GM12865 (cell line): ENCODE data around the gene TGFB2.

ENCODE experiments used
- DNase-seq: peaks from one replicate; pipeline ENCODE4 v3.0.0; 2010; ENCODE audit warnings: low read depth
- H3K4me3 ChIP-seq: 2 replicates; pipeline ENCODE4 v1.5.1; 2011; ENCODE audit warnings: mild to moderate bottlenecking, low read depth, low read length, control low read depth
- TF ChIP-seq, protein P1 (sequence below): IDR thresholded peaks from 2 replicates; pipeline ENCODE4 v1.5.1; 2011; ENCODE audit warnings: low read length, control low read depth, low read depth, inconsistent platforms; ENCODE audit not compliant: insufficient read depth; ENCODE audit errors: missing control alignments

The TGFB2 gene

DNA sequence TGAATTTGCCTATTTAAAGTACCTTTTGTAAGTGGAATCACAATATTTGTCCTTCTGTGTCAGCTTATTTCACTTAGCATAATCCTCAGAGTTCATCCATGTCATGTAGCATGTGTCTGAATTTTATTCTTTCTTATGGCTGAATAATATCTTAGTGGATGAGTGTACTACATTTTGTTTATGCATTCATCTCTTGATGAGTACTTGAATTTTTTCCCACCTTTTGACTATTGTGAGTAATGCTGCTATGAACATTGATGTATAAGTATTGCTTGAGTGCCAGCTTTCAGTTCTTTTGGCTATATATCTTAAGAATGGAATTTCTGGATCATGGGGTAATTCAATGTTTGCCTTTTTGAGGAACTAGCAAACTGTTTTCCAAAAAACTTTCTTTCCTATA lies 84.2 kb downstream of the TGFB2 start:
- TF ChIP-seq, protein P1, sequence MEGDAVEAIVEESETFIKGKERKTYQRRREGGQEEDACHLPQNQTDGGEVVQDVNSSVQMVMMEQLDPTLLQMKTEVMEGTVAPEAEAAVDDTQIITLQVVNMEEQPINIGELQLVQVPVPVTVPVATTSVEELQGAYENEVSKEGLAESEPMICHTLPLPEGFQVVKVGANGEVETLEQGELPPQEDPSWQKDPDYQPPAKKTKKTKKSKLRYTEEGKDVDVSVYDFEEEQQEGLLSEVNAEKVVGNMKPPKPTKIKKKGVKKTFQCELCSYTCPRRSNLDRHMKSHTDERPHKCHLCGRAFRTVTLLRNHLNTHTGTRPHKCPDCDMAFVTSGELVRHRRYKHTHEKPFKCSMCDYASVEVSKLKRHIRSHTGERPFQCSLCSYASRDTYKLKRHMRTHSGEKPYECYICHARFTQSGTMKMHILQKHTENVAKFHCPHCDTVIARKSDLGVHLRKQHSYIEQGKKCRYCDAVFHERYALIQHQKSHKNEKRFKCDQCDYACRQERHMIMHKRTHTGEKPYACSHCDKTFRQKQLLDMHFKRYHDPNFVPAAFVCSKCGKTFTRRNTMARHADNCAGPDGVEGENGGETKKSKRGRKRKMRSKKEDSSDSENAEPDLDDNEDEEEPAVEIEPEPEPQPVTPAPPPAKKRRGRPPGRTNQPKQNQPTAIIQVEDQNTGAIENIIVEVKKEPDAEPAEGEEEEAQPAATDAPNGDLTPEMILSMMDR = no peak

DNA sequence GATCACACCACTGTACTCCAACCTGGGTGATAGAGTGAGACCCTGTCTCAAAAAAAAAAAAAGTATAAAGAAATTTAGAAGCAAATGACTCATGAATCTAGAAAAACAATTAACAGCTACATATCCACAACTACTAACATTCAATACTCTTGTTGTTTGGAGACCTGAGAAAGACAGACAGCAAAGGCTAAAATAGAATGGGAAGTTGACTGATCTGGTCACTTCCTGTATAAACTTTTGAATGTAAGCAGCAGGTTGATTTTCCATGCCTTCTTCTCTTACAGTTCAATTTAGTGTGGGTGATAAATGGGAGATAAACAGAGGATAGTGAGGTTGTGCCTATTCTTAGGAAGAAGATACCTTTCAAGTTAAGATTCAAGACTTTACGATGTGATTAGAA lies 85.2 kb downstream of the TGFB2 start:
- no peak overlapping the region for H3K4me3 ChIP-seq
- no peak for DNase-seq
- TF ChIP-seq, protein P1 = no peak

More for the DNA sequence above, 84.2 kb downstream of the TGFB2 start:
- H3K4me3 ChIP-seq = no peak overlapping the region
- DNase-seq = no peak

DNA sequence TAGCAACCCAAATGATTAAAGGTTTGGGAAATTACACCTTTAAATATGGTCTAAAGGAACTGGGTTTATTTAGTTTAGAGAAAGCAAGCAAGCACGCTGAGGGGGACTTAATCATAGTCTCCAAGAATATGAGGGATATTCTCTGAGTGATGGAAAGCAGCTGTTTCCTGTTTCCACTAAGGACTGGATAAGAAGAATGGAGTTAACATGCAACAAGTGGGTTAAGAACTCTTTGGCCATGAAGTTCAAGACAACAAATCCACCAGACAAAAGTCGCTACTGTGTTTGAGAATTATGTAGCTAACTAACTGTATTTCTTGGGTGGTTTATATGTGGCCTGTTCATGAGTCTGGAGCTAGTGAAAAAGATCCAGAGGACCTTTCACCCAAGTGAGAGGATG lies 85.7 kb downstream of the TGFB2 start:
- H3K4me3 ChIP-seq = no peak overlapping the region
- DNase-seq = no peak
- TF ChIP-seq, protein P1 = no peak

DNA sequence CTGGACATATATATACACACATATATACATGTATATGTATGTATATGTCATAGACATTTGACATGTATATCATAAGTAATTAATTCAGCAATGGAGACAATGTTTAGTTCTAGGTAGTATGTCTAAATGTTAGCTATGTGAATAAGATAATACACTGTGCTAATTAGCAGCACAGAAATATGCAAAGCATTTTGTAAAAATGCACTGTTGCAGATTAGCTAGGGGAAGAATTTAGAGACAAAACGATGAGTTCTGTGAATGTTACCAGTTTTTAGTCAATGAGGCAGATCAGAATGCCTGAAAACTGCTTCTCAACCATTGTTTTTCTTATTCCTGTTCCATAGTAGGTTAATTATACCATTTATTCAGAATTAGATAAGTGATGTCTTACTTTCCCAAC lies 86.3 kb downstream of the TGFB2 start:
- H3K4me3 ChIP-seq = no peak overlapping the region
- DNase-seq = no peak
- TF ChIP-seq, protein P1 = no peak

DNA sequence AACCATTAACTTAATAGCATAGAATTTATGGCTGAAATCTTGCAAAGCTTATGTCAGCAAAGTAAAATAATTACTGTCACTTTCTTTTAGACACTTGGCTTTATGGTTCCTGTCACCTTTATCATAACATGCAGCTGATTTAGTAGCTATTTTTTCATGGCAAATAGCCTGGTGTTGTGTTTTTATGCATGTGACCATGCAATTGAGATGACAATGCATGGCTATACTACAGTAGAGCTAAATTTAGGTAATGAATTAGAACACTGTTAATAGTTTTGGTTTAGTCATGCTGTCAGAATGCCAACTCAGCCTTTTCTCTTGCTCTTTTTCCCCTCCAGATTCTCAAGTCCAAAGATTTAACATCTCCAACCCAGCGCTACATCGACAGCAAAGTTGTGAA lies 88.6 kb downstream of the TGFB2 start:
- H3K4me3 ChIP-seq = no peak overlapping the region
- DNase-seq = no peak
- TF ChIP-seq, protein P1 = no peak

DNA sequence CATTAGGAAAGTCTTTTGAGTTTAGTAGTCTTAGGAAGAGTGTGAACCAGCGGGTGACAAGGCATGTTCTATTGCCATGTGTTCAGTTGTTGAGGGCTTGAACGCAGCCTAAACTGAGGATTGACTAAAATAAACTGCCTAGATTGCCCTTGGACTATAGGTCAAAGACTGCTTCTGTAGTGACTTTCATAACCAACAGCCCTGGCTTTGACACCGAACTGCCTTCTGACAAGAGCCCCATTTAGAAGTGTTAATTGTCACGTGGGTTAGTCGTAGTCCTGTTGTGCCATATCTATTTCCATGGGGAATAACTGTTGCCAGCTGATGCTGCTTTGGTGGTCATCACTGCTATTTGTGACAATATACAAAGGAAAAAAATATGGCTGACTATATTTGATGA lies 90.4 kb downstream of the TGFB2 start:
- no peak for DNase-seq
- TF ChIP-seq, protein P1 = no peak
- no peak overlapping the region for H3K4me3 ChIP-seq

DNA sequence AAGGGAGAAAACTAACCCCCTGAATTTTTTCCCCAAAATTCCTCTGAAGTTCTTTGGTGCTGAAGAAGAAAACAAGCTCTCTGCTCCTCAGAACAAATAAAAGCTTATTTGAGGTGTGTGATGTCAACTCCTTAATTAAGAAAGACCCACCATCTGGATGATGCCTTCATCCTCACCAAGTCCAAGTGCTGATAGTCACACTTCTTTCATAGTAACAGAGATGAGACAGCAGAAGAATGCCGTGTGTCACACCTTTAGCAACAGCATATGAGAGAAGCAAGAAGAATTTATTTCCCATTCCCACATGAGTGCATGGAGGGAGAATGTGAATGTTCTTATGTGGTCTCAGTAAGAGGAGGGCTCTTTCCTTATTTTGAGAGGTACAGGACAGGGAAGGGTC lies 91.2 kb downstream of the TGFB2 start:
- TF ChIP-seq, protein P1 = no peak
- no peak overlapping the region for H3K4me3 ChIP-seq
- DNase-seq = no peak
